Measurements from ENCODE around the gene CRADD.

The CRADD gene

DNA sequence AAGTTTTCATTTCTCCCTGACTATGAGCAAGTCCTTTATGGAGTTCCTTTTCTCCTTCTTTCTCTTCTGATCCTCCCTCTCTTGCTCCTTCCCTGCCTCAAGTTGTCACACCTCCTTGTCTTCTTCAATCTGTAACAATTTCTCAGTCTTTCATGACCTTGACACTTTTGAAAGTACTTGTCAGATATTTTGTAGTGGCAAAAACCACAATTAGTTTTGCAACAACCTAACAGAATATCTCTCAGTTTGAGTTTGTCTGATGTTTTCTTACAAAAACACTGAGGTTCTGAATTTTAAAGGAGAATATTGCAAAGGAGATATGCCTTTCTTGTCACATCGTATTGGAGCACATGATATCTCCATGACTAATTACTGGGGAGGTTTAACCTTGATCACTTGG is 4.1 kb upstream of the CRADD start:
- no peak for DNase-seq

DNA sequence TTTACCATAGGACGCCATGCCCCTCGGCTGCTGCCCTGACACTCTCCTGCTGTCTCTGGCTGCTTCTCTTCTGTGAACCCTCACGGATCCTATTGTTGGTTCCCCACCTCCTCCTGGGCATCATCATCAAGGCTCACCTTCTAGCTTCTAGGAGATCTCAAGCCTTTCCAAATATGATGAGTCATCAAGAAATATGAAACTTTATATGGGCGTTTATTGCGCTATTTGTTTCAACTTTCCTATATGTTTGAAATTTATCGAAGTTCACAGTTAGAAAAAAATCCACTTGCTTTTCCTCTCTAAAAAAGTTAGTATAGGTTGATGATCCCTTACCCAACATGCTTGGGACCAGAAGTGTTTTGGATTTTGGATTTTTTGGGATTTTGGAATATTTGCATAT is 2.8 kb upstream of the CRADD start:
- DNase-seq = no peak

DNA sequence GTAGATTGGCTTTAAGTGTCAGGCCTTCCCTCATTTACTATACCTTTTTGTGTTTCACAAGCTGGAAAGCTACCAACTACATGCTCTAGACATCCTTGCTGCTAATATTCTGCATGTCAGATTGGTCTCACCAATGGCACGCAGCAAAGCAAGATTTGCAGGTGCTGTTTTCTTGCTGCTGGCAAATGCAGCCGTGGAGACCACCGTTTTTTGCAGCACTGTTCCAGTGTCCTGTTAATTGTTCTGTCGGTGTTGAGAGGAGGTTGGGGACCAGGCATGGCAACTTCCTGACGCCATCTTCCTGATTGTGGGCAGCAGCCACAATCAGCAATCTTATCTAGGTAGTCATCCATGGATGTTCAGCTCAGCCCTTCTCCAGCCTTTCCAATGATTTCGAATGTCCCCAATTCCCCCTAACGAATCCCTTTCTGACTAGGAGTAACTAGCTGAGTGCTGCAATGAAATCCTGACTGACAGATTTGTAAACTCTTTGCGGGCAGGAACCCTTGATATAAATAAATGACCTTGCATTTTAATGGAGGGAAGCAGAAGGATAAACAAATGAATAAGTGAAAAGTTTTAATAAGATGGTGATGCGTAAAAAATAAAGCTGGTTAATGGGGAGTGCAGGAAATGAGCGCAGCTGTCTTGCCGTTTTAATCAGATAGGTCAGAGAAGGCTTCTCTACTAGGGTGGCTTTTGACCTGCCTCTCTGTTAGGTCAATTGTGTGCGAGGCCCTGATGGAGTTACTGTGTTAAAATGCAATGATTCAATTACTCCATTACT is 574 bp upstream of the CRADD start:
- no peak for DNase-seq

DNA sequence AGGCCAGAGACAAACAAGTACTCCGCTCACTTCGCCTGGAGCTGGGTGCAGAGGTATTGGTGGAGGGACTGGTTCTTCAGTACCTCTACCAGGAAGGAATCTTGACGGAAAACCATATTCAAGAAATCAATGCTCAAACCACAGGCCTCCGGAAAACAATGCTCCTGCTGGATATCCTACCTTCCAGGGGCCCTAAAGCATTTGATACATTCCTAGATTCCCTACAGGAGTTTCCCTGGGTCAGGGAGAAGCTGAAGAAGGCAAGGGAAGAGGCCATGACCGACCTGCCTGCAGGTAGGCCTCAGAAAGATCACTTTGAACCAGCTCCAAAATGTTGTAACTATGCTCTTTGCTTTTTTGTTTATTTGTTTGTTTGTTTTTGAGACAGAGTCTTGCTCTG is 1.6 kb downstream of the CRADD start:
- DNase-seq = no peak

DNA sequence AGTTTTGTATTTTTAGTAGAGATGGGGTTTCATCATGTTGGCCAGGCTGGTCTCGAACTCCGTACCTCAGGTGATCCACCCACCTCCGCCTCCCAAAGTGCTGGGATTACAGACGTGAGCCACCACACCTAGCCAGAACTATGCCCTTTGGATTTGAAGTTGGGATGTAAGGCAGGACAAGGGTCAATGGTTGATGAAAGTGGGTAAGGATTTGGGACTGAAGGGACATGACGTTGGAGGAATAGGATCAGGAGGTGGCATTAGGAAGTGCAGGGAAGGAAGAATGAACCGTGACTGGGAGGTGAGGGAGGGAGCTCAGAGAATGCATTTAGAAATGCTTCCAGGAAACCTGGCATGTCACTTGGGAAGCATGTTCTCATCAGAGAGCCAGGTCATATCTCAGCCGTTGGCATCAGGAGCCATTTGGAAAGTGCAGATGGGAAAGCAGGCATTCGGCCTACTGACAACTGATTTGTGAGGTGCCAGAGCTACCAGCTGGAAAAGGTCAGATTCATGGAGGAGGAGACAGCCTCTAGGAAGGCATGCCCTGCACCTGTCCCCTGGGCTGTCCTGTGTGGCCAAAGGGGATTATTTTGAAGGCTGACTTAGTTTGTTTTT is 2.2 kb downstream of the CRADD start:
- DNase-seq = no peak

DNA sequence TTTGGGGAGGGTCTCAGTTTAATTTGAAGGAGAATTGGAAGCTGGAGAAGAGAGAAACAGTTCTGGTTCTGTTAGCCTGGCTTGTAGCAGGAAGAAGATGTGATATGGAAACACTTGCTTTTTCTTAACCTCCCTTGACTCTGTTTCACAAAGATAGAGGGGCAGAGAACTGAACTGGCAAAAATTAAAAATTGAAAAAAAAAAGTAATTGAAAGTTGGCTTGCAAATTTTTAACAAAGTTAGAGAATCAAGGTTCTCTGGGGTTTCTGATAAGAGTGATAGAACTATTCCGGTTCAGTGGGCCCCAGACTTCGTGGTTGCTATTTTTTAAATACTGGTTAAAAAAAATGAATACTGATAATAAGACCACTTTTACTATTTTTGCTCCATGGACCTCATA is 2.8 kb downstream of the CRADD start:
- DNase-seq = no peak

DNA sequence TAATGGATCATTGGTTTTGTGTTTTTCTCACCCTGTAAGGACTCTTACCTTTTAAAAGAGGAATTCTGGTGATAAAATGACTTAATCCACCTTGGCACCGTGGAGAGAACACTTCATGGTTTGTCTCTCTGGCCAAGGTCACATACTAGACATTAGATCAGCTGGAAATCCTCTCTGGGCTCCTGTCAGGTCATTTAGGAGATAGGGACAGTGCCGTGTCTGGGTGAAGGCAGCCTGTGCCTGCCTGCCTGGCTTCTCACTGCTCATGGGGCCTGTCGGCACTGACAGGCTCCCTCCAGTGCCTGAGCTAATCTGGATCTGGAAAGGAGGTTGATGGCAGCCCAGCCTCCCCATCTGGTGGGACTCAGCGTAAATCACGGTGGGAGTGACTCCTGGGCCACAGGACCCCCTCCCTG is 5.7 kb downstream of the CRADD start:
- DNase-seq = no peak

DNA sequence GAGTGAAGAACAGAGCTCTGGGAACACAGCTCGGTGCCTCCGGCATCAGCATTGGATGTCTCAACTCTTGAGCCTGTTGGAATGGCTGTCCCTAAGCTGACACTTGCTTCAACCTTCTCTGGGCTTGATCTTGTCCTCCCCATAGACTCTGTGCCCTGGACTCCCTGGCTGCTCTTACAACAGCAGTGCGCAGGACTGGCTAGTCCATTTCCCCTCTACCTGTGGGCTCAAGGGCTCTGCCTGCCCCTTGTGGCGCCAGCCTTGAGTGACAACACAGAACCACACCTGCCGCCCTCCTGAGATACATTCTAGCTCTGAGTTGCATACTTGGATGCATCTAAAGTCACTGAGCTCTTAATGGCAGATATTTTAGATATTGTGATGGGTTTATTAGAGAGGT is 6.2 kb downstream of the CRADD start:
- DNase-seq = no peak

DNA sequence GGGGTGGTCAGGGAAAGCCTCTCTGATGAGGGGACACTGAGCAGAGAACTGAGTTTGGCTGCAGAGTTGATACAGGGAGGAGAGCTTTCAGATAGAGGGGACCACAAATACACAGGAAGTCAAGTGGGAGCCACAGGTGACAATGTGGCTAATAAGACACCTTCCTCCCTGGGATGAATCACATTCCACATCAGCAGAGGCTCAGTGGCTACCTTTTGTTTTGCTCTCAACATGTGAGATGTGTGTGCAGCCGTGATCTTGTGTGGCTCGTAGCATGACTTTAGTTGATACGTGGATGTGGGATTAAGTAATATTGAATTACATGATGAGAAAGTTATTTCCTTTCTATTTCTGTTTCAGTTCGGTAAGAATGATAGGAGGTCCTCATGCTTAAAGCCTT is 7.5 kb downstream of the CRADD start:
- no peak for DNase-seq

DNA sequence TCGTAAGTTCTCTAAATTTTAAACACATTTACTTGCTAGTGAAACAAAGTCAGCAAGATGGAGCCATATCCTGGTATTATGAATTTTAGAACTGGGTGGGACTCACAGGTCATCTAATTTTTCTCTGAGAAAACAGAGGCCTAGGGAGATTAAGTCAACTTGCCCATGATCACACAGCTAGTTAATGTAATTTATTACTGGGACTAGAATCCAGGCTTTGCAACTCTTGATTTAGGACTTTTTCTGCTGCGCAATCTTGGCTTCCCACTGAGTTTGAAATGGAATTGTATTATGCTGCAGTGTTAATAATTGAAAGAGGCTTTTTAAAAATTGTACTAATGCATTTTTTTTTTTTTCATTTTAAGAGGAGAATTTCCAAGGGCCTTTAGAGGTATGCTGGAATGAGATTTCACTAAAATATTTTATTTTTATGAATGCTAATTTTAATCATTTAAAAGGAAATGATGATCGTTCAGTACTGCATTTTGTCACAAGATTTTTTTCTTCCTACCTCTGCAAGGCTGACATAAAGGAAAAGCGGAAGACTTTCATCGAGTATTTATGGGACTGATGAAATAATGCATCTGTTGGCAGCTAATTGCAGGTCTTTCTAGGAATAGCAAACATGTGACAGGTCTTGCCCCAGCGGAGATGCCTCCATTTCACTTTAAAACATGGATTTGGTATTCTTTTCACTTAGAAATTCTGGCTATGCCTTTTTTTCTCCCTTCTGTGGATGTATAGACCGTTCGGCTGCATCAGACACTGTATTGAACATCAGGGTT is 9.6 kb downstream of the CRADD start:
- no peak for DNase-seq

DNA sequence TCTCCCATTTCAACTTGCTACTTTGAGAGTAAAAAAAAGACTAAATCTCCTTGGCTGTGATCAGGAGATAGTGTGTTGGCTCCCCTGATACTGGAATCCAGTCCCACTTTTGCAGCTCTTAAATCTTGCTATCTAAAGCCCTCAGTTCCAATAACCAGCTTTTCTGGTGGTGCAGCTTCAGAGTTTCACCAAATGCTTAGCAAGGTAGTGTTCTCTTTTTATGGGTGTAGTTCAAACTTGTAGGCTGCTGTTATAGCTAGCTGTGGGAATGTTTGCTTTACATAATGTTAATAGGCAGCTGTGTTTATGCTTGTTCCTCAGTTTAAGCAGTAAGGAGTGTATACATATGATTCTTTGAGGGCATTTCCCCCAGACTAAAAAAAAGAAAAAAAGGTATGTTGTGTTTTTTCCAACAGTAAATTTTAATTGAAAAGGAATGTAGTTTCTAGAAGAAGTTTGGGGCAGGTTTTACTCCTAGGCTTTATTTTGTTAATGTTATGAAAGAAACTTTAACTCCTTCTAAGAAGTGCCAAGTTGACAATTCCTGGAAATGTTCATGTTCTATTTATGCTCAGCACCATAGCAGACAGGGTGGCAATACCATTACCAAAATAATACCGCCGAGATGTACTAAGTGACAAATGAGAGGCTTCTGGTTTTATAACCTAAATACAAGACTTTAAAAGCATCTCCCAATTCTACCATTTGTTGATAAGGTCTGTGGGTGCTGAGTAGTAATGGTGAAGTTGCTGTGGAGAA is 12.1 kb downstream of the CRADD start:
- DNase-seq = no peak

DNA sequence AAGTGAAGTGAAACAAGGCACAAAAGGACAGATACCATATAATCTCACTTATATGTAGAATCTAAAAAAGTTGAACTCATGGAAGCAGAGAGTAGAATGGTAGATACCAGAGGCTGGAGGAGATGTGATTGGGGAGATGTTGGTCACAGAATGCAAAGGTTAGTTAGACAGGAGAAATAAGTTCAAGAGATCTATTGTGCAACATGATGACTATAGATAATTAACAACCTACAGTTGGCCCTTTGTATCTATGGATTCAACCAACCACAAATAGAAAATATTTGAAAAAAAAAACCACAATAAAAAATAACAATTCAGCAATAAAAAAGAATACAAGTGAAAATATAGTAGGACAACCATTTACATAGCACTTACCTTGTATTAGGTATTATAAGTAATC is 19.3 kb downstream of the CRADD start:
- no peak for DNase-seq

DNA sequence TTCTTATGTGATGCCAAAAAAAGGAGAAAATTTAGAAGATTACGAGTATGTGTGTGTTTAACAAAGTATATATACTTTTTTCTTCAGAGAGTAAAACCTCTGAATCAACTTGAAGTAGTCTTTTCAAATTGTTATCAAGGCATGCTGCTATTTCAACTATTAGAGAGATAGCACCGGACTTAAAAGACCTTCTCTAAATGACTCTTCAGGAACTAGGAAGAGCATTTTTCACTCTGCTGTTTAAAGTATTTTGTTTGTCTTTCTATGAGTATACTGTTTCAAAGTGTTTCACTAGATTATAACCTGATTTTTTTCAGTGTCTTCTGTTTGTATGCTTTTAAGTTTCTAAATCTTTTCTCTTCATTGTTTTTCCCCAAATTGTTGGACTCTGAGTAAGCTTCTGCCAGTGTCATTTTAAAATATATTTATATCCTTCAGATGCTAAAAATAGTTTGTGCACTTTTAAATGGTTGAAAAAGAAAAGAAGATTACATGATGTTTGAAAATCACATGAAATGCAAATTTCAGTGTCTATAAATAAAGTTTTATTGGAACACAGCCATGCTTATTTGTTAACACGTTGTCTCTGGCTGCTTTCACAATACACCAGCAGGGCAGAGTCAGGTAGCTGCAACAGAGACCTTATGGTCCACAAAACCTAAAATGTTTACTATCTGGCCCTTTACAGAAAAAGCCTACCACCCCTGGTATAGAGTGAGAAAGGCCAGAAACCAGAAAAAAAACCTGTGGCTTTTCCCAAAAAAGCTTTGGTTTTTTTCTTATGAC is 21.3 kb downstream of the CRADD start:
- DNase-seq = no peak

DNA sequence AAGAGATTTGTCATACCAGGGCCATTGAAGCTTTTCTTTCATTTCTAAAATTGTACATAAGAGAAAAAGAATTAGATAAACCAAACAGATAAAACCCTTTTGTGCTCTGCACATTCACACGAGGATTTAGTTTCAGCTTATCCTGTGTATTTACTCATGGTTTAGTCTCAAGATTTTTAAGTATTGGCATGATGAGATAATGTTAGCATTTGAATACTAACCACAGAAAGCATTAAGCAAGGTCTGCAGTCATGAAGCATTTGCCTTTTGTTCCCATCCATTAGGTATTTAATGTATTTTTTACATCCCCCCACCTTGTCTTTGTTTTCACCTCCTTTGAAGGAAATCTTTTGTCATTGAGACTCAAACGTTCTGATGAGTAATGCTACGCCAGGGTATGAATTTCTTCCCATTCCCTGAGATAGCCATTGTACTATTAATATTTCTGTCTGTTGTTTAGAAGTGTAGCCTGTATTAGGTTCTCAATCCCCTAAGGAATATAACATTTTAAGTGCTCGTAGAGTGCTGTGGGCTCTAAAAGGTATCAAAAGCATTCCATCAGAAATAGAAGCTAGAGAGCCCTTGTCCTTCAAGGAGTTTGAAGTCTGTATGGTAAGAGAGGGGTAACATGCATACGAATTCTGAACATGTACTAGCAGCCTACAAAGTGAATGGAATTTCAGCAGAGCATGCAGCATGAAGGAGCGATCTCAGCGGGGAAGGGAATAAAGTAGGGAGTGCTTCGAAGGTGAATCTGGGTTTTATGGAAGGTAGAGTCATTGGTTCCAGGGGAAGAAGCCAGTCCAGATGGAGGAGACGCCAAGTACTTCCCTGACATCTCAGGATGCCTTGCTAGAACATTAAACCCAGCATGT is 22.3 kb downstream of the CRADD start:
- DNase-seq = no peak

DNA sequence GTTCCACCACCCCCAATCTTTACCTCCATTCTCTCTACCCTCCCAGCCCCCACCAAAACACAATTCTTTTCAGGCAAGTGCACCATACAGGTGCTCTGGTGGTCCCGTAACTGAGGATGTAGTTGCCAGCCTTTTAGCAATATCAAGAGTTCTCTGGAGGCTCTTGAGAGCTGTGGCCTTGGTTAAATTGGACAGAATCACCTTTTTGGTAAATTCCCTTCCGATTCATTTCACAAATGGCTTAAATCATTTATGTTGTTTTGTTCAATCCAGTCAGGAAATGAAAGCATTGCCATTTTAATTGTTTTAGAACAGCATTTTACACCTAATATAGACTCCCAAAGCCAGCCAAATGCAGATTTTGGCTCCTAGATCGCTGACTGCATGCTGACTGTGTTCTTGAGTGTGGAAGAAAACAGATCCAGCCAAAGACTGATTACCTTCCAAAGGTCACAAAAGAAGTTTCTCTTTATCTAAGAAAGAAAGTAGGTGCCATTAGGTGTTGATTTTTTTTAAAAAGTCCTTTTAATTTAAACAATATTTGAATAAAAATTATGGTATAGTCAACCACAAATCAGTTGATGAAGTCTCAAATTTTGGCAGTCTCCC is 25.6 kb downstream of the CRADD start:
- DNase-seq = no peak

DNA sequence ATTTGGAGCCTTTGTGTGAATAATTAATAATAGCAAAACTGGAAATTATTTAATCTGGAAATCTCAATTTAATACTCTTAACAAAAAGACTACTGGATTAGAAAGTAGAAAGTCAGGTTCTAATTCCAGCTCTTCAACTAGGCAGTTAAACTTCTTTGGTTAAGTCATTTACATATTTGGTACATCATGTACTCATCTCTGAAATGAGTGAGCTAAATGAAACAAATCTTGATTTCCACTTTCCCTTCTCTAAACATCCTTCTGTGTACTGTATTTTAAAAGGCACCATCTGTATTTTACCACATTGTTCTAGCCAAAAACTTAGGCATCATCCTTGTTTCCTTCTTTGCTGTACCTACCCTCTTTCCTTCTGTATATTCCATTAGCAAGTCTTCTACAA is 26.9 kb downstream of the CRADD start:
- no peak for DNase-seq

DNA sequence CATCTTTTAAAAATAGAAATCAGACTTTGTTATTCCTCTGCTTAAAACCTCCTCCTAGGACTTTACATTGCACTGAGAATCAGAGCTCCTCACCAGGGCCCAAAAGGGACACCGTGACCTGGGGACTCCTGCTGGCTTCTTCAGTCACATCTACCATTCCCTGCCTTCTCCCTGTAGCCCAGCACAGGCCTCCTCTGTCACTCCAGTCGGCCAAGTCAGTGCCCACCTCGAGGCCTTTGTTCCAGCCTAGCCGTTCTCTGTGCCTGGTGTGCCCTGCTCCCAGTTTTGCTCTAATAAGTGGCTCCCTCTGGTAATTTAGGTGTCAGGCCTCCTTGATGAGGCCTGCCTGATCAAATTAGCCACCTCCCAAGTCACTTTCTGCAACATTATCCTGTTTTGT is 27.4 kb downstream of the CRADD start:
- no peak for DNase-seq

DNA sequence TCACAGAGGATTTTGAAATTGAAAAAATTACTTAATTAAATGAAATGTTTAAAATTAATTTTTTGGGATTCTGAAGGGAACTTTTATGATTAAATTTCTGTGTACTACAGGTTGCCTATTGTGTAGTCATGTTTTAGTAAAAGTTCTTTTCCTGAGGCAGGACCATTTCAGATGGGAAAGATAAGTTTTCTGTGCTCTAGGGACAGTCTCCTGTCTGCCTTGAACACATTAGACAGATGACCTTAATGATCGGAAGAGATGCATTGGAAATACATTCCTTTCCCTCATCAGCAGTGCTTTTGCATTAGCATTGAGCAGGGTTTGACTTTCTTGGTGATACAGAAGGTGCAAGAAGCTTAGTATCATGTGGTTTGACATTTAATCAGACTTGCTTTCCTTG is 28.1 kb downstream of the CRADD start:
- DNase-seq = no peak

DNA sequence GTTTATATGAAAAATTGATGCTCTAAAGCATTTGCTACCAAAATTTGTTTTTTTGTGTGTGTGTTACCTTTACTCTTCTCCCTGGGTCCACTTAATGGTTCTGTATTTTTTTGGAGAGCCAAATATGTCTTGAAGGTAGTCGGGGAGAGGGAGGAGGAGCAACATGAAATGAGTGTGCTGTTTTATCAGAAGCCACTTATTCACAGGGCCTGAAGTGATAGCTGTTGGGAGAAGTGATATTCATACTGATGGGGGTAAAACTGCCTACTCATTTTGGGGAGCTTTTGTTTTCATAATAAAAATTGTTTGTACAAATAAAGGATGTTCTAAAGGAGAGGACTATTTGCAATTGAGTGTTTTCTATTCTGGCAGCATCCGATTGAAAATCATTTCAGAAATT is 29.2 kb downstream of the CRADD start:
- no peak for DNase-seq

DNA sequence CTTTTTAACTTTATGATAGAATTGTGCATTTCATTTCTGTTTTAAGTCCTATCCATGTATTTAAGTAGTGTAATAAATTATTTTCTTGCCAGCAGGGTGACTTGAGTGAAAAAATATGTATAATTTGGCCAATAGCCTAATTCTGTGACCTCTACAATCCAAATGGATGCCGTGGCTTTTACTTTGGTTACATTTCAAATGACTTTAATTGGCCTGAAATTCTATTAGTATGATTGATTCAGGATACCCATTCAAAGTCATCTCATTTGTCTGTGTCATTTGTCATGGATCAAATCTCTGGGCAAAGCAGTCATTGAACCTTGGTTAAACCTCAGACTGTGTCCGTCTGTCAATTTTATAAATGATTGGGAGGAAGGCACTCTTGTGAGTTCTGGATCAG is 29.6 kb downstream of the CRADD start:
- DNase-seq = no peak

DNA sequence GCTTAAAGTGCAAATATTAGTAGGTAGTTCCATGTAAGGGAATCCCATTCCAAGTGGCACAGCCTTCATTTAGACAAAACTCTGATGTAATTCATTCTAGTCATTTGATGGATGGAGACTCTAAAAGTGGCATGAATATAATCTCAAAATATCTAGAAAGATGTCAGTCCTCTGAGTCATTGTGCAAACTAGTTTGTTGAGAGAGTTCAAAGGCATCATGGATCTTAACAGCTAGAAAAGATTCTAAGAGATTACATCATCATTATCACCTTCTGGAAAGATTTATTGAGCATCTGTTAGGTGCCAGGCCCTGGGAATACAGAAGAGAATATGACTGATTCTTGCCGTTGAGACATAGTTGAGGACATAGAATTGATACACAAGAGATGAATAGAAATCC is 30.7 kb downstream of the CRADD start:
- DNase-seq = no peak

Data from NCI-H1930 (cell line).